Head of caudate nucleus (tissue), 42 donors: ENCODE data around the gene RNF167.

ENCODE experiments used
- DNase-seq, 42 donors: peaks; one replicate each; pipeline versions ENCODE4 v3.0.0 to v3.0.0-alpha.2; 2020 to 2021; ENCODE audit warnings: mixed read lengths in 7 of 42
- intact Hi-C: fragments of 100-400 bp; cut with DNase I; formaldehyde crosslinking; loops from one replicate; pipeline ENCODE4 v1.15.0; 2022

Gene RNF167

GRCh38 chr17:4947411-4948165, 7.5 kb downstream of the RNF167 start:
- DNase-seq = peak in 36 of 42 donors; percentile 19 to 81 (median 56)
- intact Hi-C loops = loop anchor here (2.0 kb wide), 1 partner anchor 19 kb away; the partner anchor contains the start of gene SPAG7

GRCh38 chr17:4948166-4948930, 8.3 kb downstream of the RNF167 start, which contains the start of gene PFN1:
Gene PFN1, minus strand, starts transcription at chr17:4948530. Its CDS starts 136 bp downstream, at chr17:4948394.
- intact Hi-C loops = loop anchor here (2.0 kb wide), 1 partner anchor 18 kb away; the partner anchor contains the start of gene SPAG7

DNA sequence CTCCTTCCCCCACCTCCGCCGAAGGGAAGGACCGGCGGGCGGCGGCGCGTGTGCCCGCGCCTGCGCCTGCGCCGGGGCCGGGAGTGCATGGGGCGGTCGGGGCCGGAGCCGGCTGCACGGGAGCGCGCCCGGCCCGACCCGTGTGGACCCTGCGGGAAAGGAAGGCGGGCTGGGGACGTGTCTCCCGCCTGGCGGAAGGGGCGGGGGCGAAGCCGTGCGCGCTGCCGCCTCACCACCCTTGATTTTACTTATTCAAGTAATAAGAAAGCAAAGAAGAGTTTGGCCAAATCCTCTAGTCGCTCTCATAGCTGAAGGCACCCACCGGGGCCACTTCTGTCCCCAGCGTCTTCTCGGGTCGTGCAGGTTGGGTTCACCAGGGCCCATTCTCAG, 8.9 kb downstream of the RNF167 start:
- intact Hi-C loops = loop anchor here (2.0 kb wide), 1 partner anchor 18 kb away; the partner anchor contains the start of gene SPAG7

More at GRCh38 chr17:4948166-4948930, 8.3 kb downstream of the RNF167 start, which contains the start of gene PFN1:
- DNase-seq = peak; percentile 71 to 95 (median 86)

DNA sequence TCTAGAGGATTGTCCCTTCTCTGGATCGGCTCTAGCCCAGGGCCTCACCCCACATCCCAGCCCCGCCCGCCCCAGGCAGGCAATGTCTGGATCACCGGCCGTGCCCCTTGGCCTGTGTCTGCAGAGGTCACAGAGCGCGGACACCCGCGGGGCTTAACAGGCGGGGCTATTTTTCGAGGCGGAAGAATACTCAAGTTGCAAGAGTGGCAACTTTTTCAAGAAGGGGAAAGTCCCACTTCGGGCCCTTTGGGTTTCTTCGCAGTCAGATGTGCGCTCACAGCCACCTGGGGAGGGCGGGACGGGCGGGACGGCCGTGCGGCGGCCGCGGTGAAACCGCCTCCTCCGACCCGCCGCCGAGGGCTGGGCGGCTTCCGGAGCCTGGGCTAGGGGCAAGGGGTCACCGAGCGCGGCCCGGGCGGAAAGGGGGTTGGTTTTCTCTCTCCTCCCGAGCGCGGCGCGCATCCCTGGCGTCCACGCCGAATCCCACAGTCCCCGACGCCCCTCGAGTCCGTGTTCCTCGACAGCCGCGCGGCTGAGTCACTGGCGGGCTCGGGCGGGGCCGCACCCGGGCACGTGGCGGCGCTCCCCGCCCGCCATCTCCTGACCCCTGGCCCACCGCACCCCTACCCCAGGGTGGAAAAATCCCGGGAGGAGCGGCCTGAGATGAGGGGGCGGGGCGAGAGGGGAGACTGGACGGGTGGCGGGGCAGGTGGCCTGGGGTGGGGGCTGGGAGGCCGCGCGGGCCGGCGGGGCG, 9.4 kb downstream of the RNF167 start:
- intact Hi-C loops = loop anchor here (2.0 kb wide), 1 partner anchor 17 kb away; the partner anchor contains the start of gene SPAG7
- DNase-seq = peak in 33 of 42 donors; percentile 26 to 79 (median 47)

More for the DNA sequence above, 8.9 kb downstream of the RNF167 start:
- DNase-seq = peak in 41 of 42 donors; percentile 32 to 90 (median 80)

- DNase-seq = peak in 4 of 42 donors; percentile 12 to 59 (median 38)
Observed at GRCh38 chr17:4950075-4950745, 10.1 kb downstream of the RNF167 start.

DNA sequence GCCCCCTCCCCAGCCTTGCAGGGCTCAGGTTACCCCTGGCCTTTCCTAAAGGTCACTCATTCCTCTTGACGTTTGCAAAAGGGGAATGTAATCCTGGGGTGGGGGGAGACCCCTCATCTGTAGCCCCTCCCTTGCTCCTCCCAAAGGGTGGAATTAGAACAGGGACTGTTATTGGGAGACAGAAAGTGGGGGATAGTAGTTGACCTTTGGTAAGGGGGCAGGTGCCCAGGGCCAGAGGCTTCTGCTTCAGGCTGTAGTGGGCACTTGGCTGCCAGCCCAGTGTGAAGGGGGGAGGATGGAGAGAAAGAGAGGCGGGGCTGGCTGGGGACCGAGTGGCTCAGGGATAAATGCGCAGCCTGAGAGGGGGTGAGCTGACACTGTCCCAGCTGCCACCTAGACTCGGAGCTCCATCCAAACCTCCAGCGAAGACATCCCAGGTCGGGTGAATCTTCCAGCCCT, 10.7 kb downstream of the RNF167 start, which contains the start of gene ENO3:
Gene ENO3, plus strand, starts transcription at position 374 of the 459 bp plus-strand sequence. CDS start 711 bp downstream, outside the sequence.
- DNase-seq = no peak

More at GRCh38 chr17:4950075-4950745, 10.1 kb downstream of the RNF167 start:
- intact Hi-C loops = no loop called here

GRCh38 chr17:4951486-4951885, 11.4 kb downstream of the RNF167 start:
- intact Hi-C loops = no loop called here
- DNase-seq = no peak

More for the DNA sequence above, 10.7 kb downstream of the RNF167 start, which contains the start of gene ENO3:
- intact Hi-C loops = no loop called here

DNA sequence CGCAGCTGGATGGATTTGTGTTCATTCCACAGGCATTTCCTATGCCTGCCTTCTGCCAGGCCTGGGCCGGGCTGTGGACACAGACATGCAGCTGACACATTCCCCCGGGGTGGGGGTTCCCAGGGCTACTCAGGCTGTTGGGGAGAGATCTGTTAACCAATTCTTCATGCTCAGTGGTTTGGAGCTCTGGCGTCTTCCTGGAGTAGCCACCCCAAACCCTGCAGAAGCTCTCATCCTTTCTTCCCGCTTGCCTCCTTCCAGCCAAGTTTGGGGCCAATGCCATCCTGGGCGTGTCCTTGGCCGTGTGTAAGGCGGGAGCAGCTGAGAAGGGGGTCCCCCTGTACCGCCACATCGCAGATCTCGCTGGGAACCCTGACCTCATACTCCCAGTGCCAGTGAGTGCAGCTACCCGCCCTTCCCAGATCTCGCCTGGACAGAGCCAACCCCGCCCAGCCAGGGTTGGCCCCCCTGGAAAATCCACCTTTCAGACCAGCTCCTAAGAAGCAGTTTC, 13.4 kb downstream of the RNF167 start:
- intact Hi-C loops = no loop called here

DNA sequence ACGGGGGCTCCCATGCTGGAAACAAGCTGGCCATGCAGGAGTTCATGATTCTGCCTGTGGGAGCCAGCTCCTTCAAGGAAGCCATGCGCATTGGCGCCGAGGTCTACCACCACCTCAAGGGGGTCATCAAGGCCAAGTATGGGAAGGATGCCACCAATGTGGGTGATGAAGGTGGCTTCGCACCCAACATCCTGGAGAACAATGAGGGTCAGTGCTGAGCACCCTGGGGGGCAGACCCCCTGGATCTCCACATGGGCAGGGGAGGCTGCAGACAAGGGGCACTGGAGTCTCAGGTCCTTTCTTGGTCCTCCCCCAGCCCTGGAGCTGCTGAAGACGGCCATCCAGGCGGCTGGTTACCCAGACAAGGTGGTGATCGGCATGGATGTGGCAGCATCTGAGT, 15.0 kb downstream of the RNF167 start:
- intact Hi-C loops = no loop called here
- DNase-seq = no peak

More for the DNA sequence above, 13.4 kb downstream of the RNF167 start:
- no peak for DNase-seq

GRCh38 chr17:4956493-4957061, 16.5 kb downstream of the RNF167 start:
- intact Hi-C loops = no loop called here
- DNase-seq = peak in 1 of 42 donors; percentile 39

DNA sequence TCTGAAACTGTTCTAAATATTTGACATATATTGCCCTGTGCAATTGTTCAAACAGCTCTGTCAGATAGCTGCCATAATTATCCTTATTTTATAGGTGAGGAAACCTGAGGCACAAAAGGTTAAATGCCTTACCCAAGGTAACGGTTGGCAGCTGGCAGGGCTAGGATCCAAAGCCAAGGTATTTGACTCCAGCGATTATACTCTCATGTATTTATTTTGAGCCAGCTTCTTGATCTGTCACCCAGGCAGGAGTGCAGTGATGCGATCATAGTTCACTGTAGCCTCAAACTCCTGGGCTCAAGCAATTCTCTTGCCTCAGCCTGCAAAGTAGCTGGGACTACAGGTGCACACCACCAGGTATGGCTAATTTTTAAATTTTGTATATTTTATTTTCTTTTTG, 18.0 kb downstream of the RNF167 start:
- no peak for DNase-seq
- intact Hi-C loops = no loop called here

DNA sequence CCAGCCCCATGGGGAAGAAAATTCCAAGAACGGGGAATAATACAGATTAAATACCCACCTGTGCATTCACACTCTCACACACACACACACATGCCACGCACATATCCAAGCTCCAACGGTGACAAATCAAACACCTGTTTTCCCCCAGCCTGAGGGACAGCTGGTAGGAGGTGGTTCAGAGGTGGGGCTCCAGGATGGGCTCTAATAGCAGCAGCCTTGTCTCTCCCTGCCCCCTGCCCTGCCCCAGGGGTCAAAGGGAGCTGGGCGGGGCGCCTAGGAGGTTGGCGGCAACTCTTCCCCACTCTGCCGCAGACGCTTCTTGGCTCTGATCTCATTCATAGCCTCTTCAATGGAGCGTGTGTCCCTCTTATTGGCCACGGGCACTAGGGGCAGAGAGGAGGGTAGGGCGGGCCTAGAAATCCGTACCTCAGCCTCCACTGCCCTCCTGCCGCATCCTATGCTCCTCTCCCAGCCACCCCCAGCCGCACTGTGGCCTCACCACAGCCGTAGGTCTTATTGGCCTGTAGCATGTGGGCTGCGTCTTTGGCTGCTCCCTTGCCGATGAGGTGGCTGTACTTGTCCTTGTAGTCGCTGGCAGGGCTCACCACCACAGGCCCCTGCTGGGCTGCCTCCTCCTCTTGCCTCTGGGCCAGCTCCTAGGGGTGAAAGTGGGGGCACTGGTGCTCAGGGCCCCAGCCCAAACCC, 19.3 kb downstream of the RNF167 start:
- intact Hi-C loops = no loop called here
- DNase-seq = no peak

DNA sequence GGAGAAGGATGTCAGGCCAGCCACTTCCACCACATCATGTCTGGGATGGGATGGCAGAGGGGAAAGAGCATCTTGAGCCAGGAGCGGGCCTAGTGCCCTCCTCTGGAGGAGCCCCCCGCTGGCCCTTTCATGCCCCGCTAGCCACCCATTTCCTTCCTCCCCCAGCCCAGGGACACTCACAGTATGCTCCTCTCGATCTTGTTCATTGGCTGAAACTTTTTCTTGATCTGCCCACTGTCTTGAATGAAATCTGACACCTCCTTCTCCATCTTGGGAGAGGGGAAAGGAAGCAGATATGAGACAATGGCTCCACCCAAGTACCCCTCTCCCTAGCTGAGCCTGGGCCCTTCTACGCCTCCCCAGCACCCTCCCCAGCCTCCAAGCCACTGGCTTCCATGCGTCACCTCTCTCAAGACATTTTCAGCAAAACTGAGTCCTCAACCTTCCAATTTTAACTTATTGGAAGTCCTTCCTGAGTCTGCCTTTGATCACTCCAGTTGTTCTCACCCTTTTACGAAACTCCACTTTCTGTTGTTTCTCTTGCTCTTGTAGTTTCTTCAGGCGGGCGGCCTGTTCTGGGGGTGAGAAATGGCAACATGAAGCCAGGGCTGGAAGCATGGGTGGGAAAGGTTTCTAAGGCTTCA, 20.3 kb downstream of the RNF167 start:
- intact Hi-C loops = no loop called here
- DNase-seq = no peak

DNA sequence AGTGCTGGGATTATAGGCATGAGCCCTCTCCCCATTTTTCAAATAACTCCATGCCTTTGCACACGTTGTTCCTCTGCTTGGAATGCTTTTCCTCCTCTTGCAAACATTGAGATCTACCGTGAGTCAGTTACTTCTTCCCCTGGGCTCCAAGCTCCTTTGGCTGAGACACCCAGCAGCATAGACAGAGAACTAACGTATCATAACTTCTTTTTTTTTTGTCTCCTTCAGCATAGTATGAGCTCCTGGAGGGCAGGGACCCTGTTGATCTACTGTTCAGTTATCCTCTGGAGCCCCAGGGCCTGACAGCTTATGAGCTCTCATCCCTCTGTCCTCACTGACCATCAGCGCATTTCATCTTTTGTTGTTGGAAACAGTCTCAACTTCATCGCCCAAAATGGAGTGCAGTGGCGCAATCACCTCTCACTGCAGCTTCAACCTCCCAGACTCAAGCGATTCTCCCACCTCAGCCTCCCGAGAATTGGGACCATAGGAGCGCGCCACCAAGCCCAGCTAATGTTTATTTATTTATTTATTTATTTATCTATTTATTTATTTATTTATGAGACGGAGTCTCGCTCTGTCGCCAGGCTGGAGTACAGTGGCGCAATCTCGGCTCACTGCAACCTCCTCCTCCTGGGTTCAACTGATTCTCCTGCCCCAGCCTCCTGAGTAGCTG, 25.4 kb downstream of the RNF167 start:
- intact Hi-C loops = no loop called here
- no peak for DNase-seq

DNA sequence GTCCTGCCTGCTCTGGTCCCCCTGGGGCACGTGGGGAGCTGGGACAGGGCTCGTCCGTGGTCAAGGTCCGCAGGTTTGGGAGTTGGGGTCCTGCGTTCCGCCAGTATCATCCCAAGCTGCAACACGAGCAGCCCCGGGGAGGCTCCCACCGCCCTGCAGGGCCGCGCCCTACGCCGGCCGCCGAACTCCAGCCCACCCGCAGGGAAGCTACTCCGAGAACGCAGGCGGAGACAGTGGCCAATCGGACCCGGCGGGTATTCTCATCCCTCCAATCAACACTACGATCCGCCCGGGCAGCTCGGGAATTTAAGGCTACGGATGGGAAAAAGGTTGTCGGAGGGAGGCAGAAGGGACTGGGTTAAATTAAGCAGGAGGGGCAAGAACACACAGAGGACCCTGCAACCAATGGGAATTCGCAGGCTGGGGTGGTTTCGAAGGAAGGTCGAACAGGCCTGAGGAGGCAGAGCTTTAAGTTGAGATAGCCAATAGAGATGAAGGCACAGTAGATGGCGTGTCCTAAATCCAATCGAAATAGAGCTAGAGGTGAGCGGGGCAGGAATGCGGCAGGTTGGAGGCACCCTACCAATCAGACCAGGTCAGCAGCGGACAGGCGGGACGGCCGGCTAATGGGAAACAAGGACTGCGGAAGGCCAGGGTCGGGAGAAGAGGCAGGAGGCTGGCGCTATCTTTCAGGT, 26.9 kb downstream of the RNF167 start:
- intact Hi-C loops = loop anchor here (2.0 kb wide), 1 partner anchor 18 kb away; the partner anchor contains the start of gene PFN1
- DNase-seq = peak; percentile 96 to 100 (median 99)
